Glutamatergic neuron (in vitro differentiated cells): ENCODE results near the gene ANKRD10. TPM values are rescaled to one million over a fixed set of nuclear protein-coding genes. Genes with fewer than 3 reads are reported as not detected.
"Not testable (repeated sequence)": the region's sequence is repeated elsewhere in the genome, so short reads cannot be mapped to it uniquely, and the experiment has no call there.

Experiments
- DNase-seq: peaks from one replicate; pipeline ENCODE4 v3.0.0; 2022
- H3K27ac Mint-ChIP-seq: one replicate; pipeline ENCODE4 v1.8.0; 2020; ENCODE audit warnings: mild to moderate bottlenecking, mixed read lengths, inconsistent platforms; ENCODE audit not compliant: unreplicated experiment
- H3K27me3 Mint-ChIP-seq: one replicate; pipeline ENCODE4 v1.8.0; 2020; ENCODE audit warnings: mild to moderate bottlenecking, moderate library complexity, mixed read lengths, inconsistent platforms; ENCODE audit not compliant: unreplicated experiment
- H3K36me3 Mint-ChIP-seq: one replicate; pipeline ENCODE4 v1.8.0; 2020; ENCODE audit warnings: mild to moderate bottlenecking, mixed read lengths, inconsistent platforms; ENCODE audit not compliant: unreplicated experiment
- H3K4me1 Mint-ChIP-seq: one replicate; pipeline ENCODE4 v1.8.0; 2020; ENCODE audit warnings: mild to moderate bottlenecking, low read depth, mixed read lengths, inconsistent platforms; ENCODE audit not compliant: unreplicated experiment
- H3K4me3 Mint-ChIP-seq: one replicate; pipeline ENCODE4 v1.8.0; 2020; ENCODE audit warnings: mild to moderate bottlenecking, mixed read lengths, inconsistent platforms; ENCODE audit not compliant: unreplicated experiment
- H3K9me3 Mint-ChIP-seq: one replicate; pipeline ENCODE4 v1.8.0; 2020; ENCODE audit warnings: mild to moderate bottlenecking, moderate library complexity, mixed read lengths, inconsistent platforms; ENCODE audit not compliant: unreplicated experiment
- CTCF ChIP-seq: fragments of 200-600 bp; sonication (generic); IDR thresholded peaks from one replicate; pipeline ENCODE4 v1.5.0; 2021; ENCODE audit not compliant: partially characterized antibody, unreplicated experiment
- total RNA-seq: library from RNA; stranded (reverse); fragmentation: NEBNext Ultra II Directional; extraction: Animal tissue kit (Norgen Biotek cat#: 25700); gene quantifications from one replicate; pipeline ENCODE4 v1.2.1, GENCODE V29; 2021; ENCODE audit not compliant: unreplicated experiment

The ANKRD10 gene
- total RNA-seq, 1 donor from 2014 or later: 188 TPM

- DNase-seq: no peak
- no peaks in the 10 kb centered on the region for H3K4me1 Mint-ChIP-seq
- peaks cover 23% of the 10 kb centered on the region for H3K36me3 Mint-ChIP-seq
- no peak overlapping the region for H3K4me3 Mint-ChIP-seq
- no peak overlapping the region for H3K27ac Mint-ChIP-seq
- H3K9me3 Mint-ChIP-seq: peaks cover 14% of the 10 kb centered on the region
- no peaks in the 10 kb centered on the region for H3K27me3 Mint-ChIP-seq
- no peak for TF ChIP-seq CTCF
Observed at GRCh38 chr13:110960204-110960603, 45.3 kb upstream of the ANKRD10 start.

GRCh38 chr13:110957931-110958330, 43.1 kb upstream of the ANKRD10 start:
- Mint-ChIP-seq H3K36me3 (peaks cover 13% of the 10 kb centered on the region), H3K27me3 (no peaks in the 10 kb centered on the region), H3K4me3 (no peak overlapping the region), H3K4me1 (peaks cover 2% of the 10 kb centered on the region), H3K9me3 (peaks cover 9% of the 10 kb centered on the region), H3K27ac (no peak overlapping the region)
- DNase-seq: no peak
- no peak for TF ChIP-seq CTCF

- no peak overlapping the region for H3K27ac Mint-ChIP-seq
- no peak for TF ChIP-seq CTCF
- peaks cover 4% of the 10 kb centered on the region for H3K9me3 Mint-ChIP-seq
- H3K36me3 Mint-ChIP-seq: peaks cover 8% of the 10 kb centered on the region
- no peak for DNase-seq
- H3K27me3 Mint-ChIP-seq: no peaks in the 10 kb centered on the region
- no peak overlapping the region for H3K4me3 Mint-ChIP-seq
- peaks cover 2% of the 10 kb centered on the region for H3K4me1 Mint-ChIP-seq
Observed at GRCh38 chr13:110957181-110957884, 42.5 kb upstream of the ANKRD10 start.

GRCh38 chr13:110956216-110956615, 41.3 kb upstream of the ANKRD10 start:
- H3K27ac Mint-ChIP-seq, H3K9me3 Mint-ChIP-seq, H3K4me1 Mint-ChIP-seq, H3K36me3 Mint-ChIP-seq, DNase-seq, H3K4me3 Mint-ChIP-seq, H3K27me3 Mint-ChIP-seq: not testable (repeated sequence)

- peaks cover 13% of the 10 kb centered on the region for H3K4me1 Mint-ChIP-seq
- not testable (repeated sequence) for H3K9me3 Mint-ChIP-seq, H3K36me3 Mint-ChIP-seq, DNase-seq, H3K4me3 Mint-ChIP-seq, H3K27ac Mint-ChIP-seq, H3K27me3 Mint-ChIP-seq
Observed at GRCh38 chr13:110955608-110956007, 40.7 kb upstream of the ANKRD10 start.

GRCh38 chr13:110955072-110955503, 40.2 kb upstream of the ANKRD10 start:
- H3K36me3 Mint-ChIP-seq, H3K27ac Mint-ChIP-seq, H3K4me3 Mint-ChIP-seq, DNase-seq, H3K9me3 Mint-ChIP-seq, H3K27me3 Mint-ChIP-seq: not testable (repeated sequence)
- peaks cover 15% of the 10 kb centered on the region for H3K4me1 Mint-ChIP-seq

- not testable (repeated sequence) for H3K4me3 Mint-ChIP-seq, H3K9me3 Mint-ChIP-seq, DNase-seq, H3K27ac Mint-ChIP-seq, H3K36me3 Mint-ChIP-seq, H3K27me3 Mint-ChIP-seq
- peaks cover 15% of the 10 kb centered on the region for H3K4me1 Mint-ChIP-seq
Observed at GRCh38 chr13:110954533-110954920, 39.7 kb upstream of the ANKRD10 start.
